GM19099 (cell line): ENCODE results near the gene C1orf87.

ENCODE experiments used
- POLR2A ChIP-seq: IDR thresholded peaks from 3 replicates; pipeline ENCODE4 v1.6.1; 2011; ENCODE audit warnings: low read depth; ENCODE audit not compliant: insufficient read length; ENCODE audit errors: extremely low read depth

Gene C1orf87

GRCh38 chr1:59985911-59986515, 87.6 kb downstream of the C1orf87 start:
- TF ChIP-seq POLR2A, result no peak

GRCh38 chr1:59979666-59980065, 93.9 kb downstream of the C1orf87 start:
- no peak for TF ChIP-seq POLR2A

GRCh38 chr1:59978511-59978910, 95.1 kb downstream of the C1orf87 start:
- TF ChIP-seq POLR2A, result no peak

GRCh38 chr1:59978026-59978425, 95.5 kb downstream of the C1orf87 start:
- no peak for TF ChIP-seq POLR2A

- TF ChIP-seq POLR2A, result no peak
Observed at GRCh38 chr1:59977075-59977410, 96.5 kb downstream of the C1orf87 start.

- no peak for TF ChIP-seq POLR2A
Observed at GRCh38 chr1:59976194-59977074, 97.1 kb downstream of the C1orf87 start.

- no peak for TF ChIP-seq POLR2A
Observed at GRCh38 chr1:59973719-59974118, 99.9 kb downstream of the C1orf87 start.

- no peak for TF ChIP-seq POLR2A
Observed at GRCh38 chr1:59972216-59972927, 101.2 kb downstream of the C1orf87 start.

- no peak for TF ChIP-seq POLR2A
Observed at GRCh38 chr1:59971464-59971911, 102.1 kb downstream of the C1orf87 start.

- no peak for TF ChIP-seq POLR2A
Observed at GRCh38 chr1:59967780-59968179, 105.8 kb downstream of the C1orf87 start.

- TF ChIP-seq POLR2A, result no peak
Observed at GRCh38 chr1:59967141-59967697, 106.4 kb downstream of the C1orf87 start.

- TF ChIP-seq POLR2A, result no peak
Observed at GRCh38 chr1:59952065-59952464, 121.5 kb downstream of the C1orf87 start.

- TF ChIP-seq POLR2A, result no peak
Observed at GRCh38 chr1:59949648-59950047, 123.9 kb downstream of the C1orf87 start.

GRCh38 chr1:59948990-59949389, 124.6 kb downstream of the C1orf87 start:
- TF ChIP-seq POLR2A, result no peak
